ENCODE results near the gene MB21D2.

- TF ChIP-seq ZBTB11 (tag by site-specific recombination; conservative IDR thresholded peaks at IDR 0.05; ENCODE audit: low read depth) (no peak), ZBTB48 (tag by site-specific recombination; IDR thresholded peaks at IDR 0.05) (no peak), SP7 (tag by site-specific recombination; IDR thresholded peaks at IDR 0.05) (no peak), REST (tag by site-specific recombination; IDR thresholded peaks at IDR 0.05) (no peak), CTCF (tag by site-specific recombination; IDR thresholded peaks at IDR 0.05) (no peak), ZNF10 (tag by site-specific recombination; IDR thresholded peaks at IDR 0.05) (no peak), SETDB1 (IDR thresholded peaks at IDR 0.05; ENCODE audit: insufficient read length, low read length) (no peak), MYNN (tag by site-specific recombination; IDR thresholded peaks at IDR 0.05; ENCODE audit: borderline replicate concordance) (no peak), ZNF266 (tag by site-specific recombination; IDR thresholded peaks at IDR 0.05; ENCODE audit: low read depth) (no peak), ZNF549 (tag by site-specific recombination; IDR thresholded peaks at IDR 0.05) (no peak), ZNF133 (tag by site-specific recombination; IDR thresholded peaks at IDR 0.05) (no peak), ATF2 (tag by site-specific recombination; IDR thresholded peaks at IDR 0.05; ENCODE audit: low read depth) (no peak), YY1 (tag by site-specific recombination; IDR thresholded peaks at IDR 0.05) (no peak)
Measured at GRCh38 chr3:192860454-192860853, 57.2 kb downstream of the MB21D2 start.

Data from HEK293 (cell line).